ENCODE measurements around the gene FAM124B. TPM values are rescaled to one million over a fixed set of nuclear protein-coding genes. Genes with fewer than 3 reads are reported as not detected.
"Not testable (repeated sequence)": the region's sequence is repeated elsewhere in the genome, so short reads cannot be mapped to it uniquely, and the experiment has no call there.

FAM124B gene
- total RNA-seq, 4 donors from 2014 or later, result 0.38 to 2.7 (median 1.2) TPM

DNA sequence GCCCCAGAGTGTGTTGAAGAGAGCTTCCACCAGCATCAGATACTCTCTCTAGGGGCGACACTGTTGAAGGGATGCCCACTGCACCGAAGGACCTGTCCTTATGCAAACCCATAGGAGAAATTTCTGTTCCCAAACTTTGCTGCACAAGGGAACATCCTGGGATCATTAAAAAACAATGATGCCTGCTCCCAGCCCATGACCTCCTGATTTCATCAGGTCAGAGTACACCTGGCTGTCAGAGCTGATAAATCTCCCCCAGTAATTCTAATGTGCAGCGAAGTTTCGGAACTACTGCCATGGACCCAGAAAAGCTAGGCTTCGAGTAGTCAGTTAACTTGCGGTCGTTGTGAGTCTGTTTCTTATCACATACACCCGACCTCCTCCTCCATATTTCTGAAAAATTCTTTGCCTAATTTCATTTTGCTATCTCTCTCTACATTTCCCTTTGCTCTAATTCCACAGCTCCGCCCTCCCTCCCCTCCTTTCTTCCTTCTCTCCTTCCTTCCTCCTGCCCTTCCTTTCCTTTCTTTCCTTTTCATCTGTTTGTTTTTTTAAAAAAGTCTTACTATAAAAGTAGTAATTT, 18.8 kb downstream of the FAM124B start:
- Histone ChIP-seq H3K36me3 (no peaks in the 10 kb centered on the region), H3K4me3 (no peak overlapping the region), H3K27ac (no peak overlapping the region), H3K9me3 (no peaks in the 10 kb centered on the region), H3K27me3 (no peaks in the 10 kb centered on the region), H3K4me1 (peaks cover 0 to 22% (median 3%) of the 10 kb centered on the region in 3 donors)
- 87 to 90% methylated on average over 8 to 9 of the region's 9 CpGs for WGBS, 2 donors
- intact Hi-C loops (cut with DNase I), result no loop called here
- no peak for DNase-seq
- TF ChIP-seq, protein P1, sequence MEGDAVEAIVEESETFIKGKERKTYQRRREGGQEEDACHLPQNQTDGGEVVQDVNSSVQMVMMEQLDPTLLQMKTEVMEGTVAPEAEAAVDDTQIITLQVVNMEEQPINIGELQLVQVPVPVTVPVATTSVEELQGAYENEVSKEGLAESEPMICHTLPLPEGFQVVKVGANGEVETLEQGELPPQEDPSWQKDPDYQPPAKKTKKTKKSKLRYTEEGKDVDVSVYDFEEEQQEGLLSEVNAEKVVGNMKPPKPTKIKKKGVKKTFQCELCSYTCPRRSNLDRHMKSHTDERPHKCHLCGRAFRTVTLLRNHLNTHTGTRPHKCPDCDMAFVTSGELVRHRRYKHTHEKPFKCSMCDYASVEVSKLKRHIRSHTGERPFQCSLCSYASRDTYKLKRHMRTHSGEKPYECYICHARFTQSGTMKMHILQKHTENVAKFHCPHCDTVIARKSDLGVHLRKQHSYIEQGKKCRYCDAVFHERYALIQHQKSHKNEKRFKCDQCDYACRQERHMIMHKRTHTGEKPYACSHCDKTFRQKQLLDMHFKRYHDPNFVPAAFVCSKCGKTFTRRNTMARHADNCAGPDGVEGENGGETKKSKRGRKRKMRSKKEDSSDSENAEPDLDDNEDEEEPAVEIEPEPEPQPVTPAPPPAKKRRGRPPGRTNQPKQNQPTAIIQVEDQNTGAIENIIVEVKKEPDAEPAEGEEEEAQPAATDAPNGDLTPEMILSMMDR (IDR thresholded peaks at IDR 0.05), result no peak
- no peak for TF ChIP-seq POLR2A (IDR thresholded peaks at IDR 0.05)

DNA sequence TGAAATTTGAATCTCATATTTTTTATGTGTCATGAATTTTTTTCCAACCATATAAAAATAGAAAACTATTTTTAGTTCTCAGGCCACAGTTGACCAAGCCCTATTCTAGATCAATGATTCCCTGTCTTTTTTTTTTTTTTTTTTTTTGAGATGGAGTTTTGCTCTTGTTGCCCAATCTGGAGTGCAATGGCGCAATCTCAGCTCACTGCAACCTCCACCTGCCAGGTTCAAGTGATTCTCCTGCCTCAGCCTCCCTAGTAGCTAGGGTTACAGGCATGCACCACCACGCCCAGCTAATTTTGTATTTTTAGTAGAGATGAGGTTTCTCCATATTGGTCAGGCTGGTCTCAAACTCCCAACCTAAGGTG, 19.6 kb downstream of the FAM124B start:
- H3K9me3 ChIP-seq; intact Hi-C loops (cut with DNase I); DNase-seq; H3K27ac ChIP-seq; H3K4me3 ChIP-seq; H3K36me3 ChIP-seq; H3K27me3 ChIP-seq: not testable (repeated sequence)
- H3K4me1 ChIP-seq, result peaks cover 0 to 23% (median 3%) of the 10 kb centered on the region in 3 donors
- WGBS, 2 donors, result 76 to 78% methylated on average over 2 of the region's 2 CpGs

DNA sequence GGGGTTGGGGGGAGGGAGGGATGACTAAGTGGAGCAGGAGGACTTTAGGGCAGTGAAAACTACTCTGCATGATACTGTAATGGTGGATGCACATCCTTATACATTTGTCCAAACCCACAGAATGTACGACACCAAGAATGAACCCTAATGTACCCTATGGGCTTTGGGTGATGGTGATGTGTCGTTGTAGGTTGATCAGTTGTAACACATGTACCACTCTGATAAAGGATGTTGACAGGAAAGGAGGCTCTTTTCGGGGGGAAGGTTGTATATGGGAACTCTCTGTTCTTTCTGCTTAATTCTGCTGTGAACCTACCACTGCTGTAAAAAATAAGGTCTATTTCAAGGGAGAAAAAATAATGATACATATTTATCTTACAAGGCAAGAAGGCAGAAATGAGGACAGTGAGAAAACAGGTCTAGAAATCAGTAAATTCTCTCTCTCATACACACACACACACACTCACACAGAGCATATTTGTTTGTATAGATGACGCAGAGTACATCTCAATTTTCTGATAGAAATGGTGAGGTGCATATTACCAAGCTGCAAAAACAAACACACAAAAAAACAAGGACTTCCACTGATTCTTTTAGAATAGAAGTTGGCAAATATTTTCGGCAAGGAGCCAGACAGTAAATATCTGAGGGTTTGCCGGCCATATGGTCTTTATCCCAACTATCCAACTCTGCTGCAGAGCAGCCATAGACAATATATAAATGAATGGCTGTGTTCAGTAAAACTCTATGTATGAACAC, 20.2 kb downstream of the FAM124B start:
- 61 to 79% methylated on average over 6 of the region's 6 CpGs for WGBS, 2 donors

DNA sequence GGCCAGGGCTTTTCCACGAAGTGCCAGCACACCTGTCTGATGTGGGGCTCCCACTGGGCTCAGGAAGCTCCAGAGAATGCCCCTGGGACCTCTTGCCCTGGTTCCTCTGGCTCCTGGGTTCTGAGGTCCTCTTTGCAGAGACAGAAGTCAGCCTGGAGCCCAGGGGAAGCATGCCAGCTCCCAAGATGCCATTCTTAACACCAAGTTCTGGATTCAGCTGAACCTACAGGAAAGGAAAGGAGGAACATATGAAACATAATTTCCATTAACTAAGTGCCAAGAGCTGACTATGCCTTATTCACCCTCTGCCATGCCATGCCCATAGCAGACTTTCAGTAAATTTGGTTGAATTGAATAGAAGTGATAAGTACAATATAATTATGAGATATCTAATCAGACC, 21.9 kb downstream of the FAM124B start:
- Histone ChIP-seq H3K4me3 (no peak overlapping the region), H3K27ac (no peak overlapping the region), H3K36me3 (no peaks in the 10 kb centered on the region), H3K27me3 (no peaks in the 10 kb centered on the region), H3K9me3 (no peaks in the 10 kb centered on the region), H3K4me1 (peaks cover 0 to 23% (median 3%) of the 10 kb centered on the region in 3 donors)
- TF ChIP-seq, protein P1 (IDR thresholded peaks at IDR 0.05), result no peak
- no peak for TF ChIP-seq POLR2A (IDR thresholded peaks at IDR 0.05)
- no CpG with 5 or more reads among the region's 1 CpG for WGBS, 2 donors
- intact Hi-C loops (cut with DNase I), result no loop called here
- DNase-seq, result no peak

More for the DNA sequence above, 20.2 kb downstream of the FAM124B start:
- Histone ChIP-seq H3K9me3 (no peaks in the 10 kb centered on the region), H3K27me3 (no peaks in the 10 kb centered on the region), H3K4me1 (peaks cover 0 to 23% (median 3%) of the 10 kb centered on the region in 3 donors), H3K4me3 (no peak overlapping the region), H3K27ac (no peak overlapping the region), H3K36me3 (no peaks in the 10 kb centered on the region)
- intact Hi-C loops (cut with DNase I), result no loop called here
- DNase-seq, result no peak
- TF ChIP-seq, protein P1 (IDR thresholded peaks at IDR 0.05), result no peak
- TF ChIP-seq POLR2A (IDR thresholded peaks at IDR 0.05), result no peak

DNA sequence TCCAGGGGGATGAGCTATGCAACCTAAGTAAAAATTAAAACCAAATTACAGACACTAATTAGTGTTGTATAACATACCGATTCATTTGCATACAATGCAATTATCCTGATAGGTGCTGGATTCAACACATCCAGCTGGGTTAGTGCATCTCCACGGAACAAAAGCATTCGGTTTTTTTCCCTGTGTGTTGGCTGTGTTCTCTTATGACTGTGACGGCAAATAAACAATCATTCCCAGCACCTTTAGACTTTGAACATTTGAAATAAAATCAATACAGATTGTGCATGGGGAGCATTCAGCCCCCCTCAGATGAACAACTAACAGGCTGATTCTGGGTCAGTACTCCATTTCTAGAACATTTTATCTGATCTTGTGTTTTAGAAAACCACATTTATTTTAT, 22.7 kb downstream of the FAM124B start:
- TF ChIP-seq, protein P1 (IDR thresholded peaks at IDR 0.05), result no peak
- no peak for TF ChIP-seq POLR2A (IDR thresholded peaks at IDR 0.05)
- intact Hi-C loops (cut with DNase I), result no loop called here
- Histone ChIP-seq H3K9me3 (no peaks in the 10 kb centered on the region), H3K36me3 (no peaks in the 10 kb centered on the region), H3K27me3 (no peaks in the 10 kb centered on the region), H3K27ac (no peak overlapping the region), H3K4me3 (no peak overlapping the region), H3K4me1 (peaks cover 0 to 23% (median 3%) of the 10 kb centered on the region in 3 donors)
- DNase-seq, result no peak
- 85 to 86% methylated on average over 4 of the region's 4 CpGs for WGBS, 2 donors

Data from esophagus squamous epithelium (tissue), 5 donors.